DND-41 (cell line): ENCODE measurements around the gene OARD1.
A peak's percentile ranks its signal among the peaks of the same experiment; 100 is the strongest.

Experiments
- ATAC-seq: fragments of 200-7000 bp; cut with Tn5 transposase; 3 replicates; pipeline ENCODE4 v1.9.1; 2021; ENCODE audit warnings: low read depth; ENCODE audit not compliant: insufficient read depth
- DNase-seq: peaks from one replicate; pipeline ENCODE4 v3.0.0-alpha.2; 2020
- H2AFZ ChIP-seq: 2 replicates; pipeline ENCODE4 v1.6.0; 2012; ENCODE audit warnings: low read depth, low read length
- H3K27ac ChIP-seq: 2 replicates; pipeline ENCODE4 v1.5.1; 2012; ENCODE audit warnings: low read length, inconsistent platforms
- H3K27me3 ChIP-seq: fragments of 200-600 bp; sonication (generic); 2 replicates; pipeline ENCODE4 v1.6.0; 2012; ENCODE audit warnings: low read length, mild to moderate bottlenecking, inconsistent platforms; ENCODE audit not compliant: insufficient read depth, poor library complexity
- H3K36me3 ChIP-seq: 2 replicates; pipeline ENCODE4 v1.5.1; 2012; ENCODE audit warnings: low read length, inconsistent platforms; ENCODE audit not compliant: insufficient read depth
- H3K4me1 ChIP-seq: 2 replicates; pipeline ENCODE4 v1.5.1; 2012; ENCODE audit warnings: mild to moderate bottlenecking, low read length; ENCODE audit not compliant: insufficient read depth
- H3K4me2 ChIP-seq: 2 replicates; pipeline ENCODE4 v1.6.0; 2012; ENCODE audit warnings: mild to moderate bottlenecking, moderate library complexity, low read length, inconsistent platforms; ENCODE audit not compliant: insufficient read depth
- H3K4me3 ChIP-seq, 2 experiments: fragments of 200-600 bp in 1 of 2; shearing (Covaris generic) in 1 of 2; 2 replicates each; pipeline ENCODE4 v1.5.1; 2012 to 2016; ENCODE audit warnings: inconsistent platforms in 2 of 2, low read length in 2 of 2, mild to moderate bottlenecking in 2 of 2, low read depth in 1 of 2, moderate library complexity in 1 of 2
- H3K79me2 ChIP-seq: 2 replicates; pipeline ENCODE4 v1.6.0; 2012; ENCODE audit warnings: low read length, inconsistent platforms; ENCODE audit not compliant: insufficient read depth
- H3K9ac ChIP-seq: 2 replicates; pipeline ENCODE4 v1.6.0; 2012; ENCODE audit warnings: low read depth, mild to moderate bottlenecking, inconsistent platforms, low read length, moderate library complexity
- H3K9me3 ChIP-seq: 2 replicates; pipeline ENCODE4 v1.5.1; 2012; ENCODE audit warnings: low read length, moderate library complexity, mild to moderate bottlenecking, inconsistent platforms; ENCODE audit not compliant: insufficient read depth, severe bottlenecking
- H4K20me1 ChIP-seq: 2 replicates; pipeline ENCODE4 v1.6.0; 2012; ENCODE audit warnings: low read length; ENCODE audit not compliant: insufficient read depth
- CTCF ChIP-seq: IDR thresholded peaks from 2 replicates; pipeline ENCODE4 v1.5.1; 2012; ENCODE audit warnings: borderline replicate concordance, low read length, moderate library complexity, mild to moderate bottlenecking; ENCODE audit not compliant: poor library complexity, severe bottlenecking; ENCODE audit errors: extremely low read depth
- EZH2 ChIP-seq: IDR thresholded peaks from 3 replicates; pipeline ENCODE4 v1.6.1; 2012; ENCODE audit warnings: borderline replicate concordance, low read depth, mild to moderate bottlenecking, moderate library complexity, low read length, inconsistent platforms; ENCODE audit not compliant: severe bottlenecking

Gene OARD1

GRCh38 chr6:41027241-41027640 lies 44.9 kb downstream of the OARD1 start:
- peak; percentile 58 for DNase-seq
- TF ChIP-seq CTCF, result no peak
- TF ChIP-seq EZH2, result no peak
- H3K9me3 ChIP-seq, result no peaks in the 10 kb centered on the region
- H3K4me3 ChIP-seq, result peak overlapping the region; percentile 30 to 65; a peak in 3 of 4 replicates
- peaks cover 39% of the 10 kb centered on the region for H3K4me1 ChIP-seq
- no peaks in the 10 kb centered on the region for H3K27me3 ChIP-seq
- peak; percentile 22 for ATAC-seq
- H3K4me2 ChIP-seq, result peak overlapping the region; percentile 74
- H3K36me3 ChIP-seq, result peaks cover 6% of the 10 kb centered on the region; the same call in 1 of the 2 replicates
- H3K27ac ChIP-seq, result peak overlapping the region; percentile 98
- peak overlapping the region; percentile 98 for H3K9ac ChIP-seq
- peak overlapping the region; percentile 81 for H2AFZ ChIP-seq
- H4K20me1 ChIP-seq, result no peaks in the 10 kb centered on the region
- H3K79me2 ChIP-seq, result peaks cover 22% of the 10 kb centered on the region

- Histone ChIP-seq H3K36me3 (peaks cover 6% of the 10 kb centered on the region; the same call in 1 of the 2 replicates), H3K4me3 (peak overlapping the region in 1 of 2 experiments; percentile 65; a peak in 2 of 4 replicates), H3K4me1 (peaks cover 39% of the 10 kb centered on the region), H2AFZ (no peak overlapping the region), H3K4me2 (peak overlapping the region; percentile 74), H3K27me3 (no peaks in the 10 kb centered on the region), H3K79me2 (peaks cover 22% of the 10 kb centered on the region), H4K20me1 (no peaks in the 10 kb centered on the region), H3K9me3 (no peaks in the 10 kb centered on the region), H3K27ac (peak overlapping the region; percentile 98), H3K9ac (peak overlapping the region; percentile 98)
- no peak for ATAC-seq
- no peak for DNase-seq
- TF ChIP-seq CTCF, result no peak
- TF ChIP-seq EZH2, result no peak
Observed at GRCh38 chr6:41025966-41026530, 46.1 kb downstream of the OARD1 start.

GRCh38 chr6:41023114-41023513 lies 49.0 kb downstream of the OARD1 start:
- Histone ChIP-seq H3K27ac (no peak overlapping the region), H3K79me2 (peaks cover 14% of the 10 kb centered on the region), H3K4me1 (peaks cover 18% of the 10 kb centered on the region), H3K4me3 (no peak overlapping the region), H4K20me1 (no peaks in the 10 kb centered on the region), H3K9ac (no peak overlapping the region), H3K27me3 (no peaks in the 10 kb centered on the region), H2AFZ (no peak overlapping the region), H3K36me3 (peaks cover 6% of the 10 kb centered on the region; the same call in 1 of the 2 replicates), H3K9me3 (no peaks in the 10 kb centered on the region), H3K4me2 (no peak overlapping the region)
- DNase-seq, result no peak
- TF ChIP-seq CTCF, result no peak
- no peak for TF ChIP-seq EZH2
- no peak for ATAC-seq
